Neural cell (in vitro differentiated cells): ENCODE results near the gene TBX15. TPM values are rescaled to one million over a fixed set of nuclear protein-coding genes. Genes with fewer than 3 reads are reported as not detected.
"Not testable (repeated sequence)": the region's sequence is repeated elsewhere in the genome, so short reads cannot be mapped to it uniquely, and the experiment has no call there.

Experiments used
- H2AFZ ChIP-seq: fragments of 200-600, 300-800 bp; sonication (generic), shearing (Covaris generic); 2 replicates; pipeline ENCODE4 v1.6.0; 2014; ENCODE audit warnings: low read depth, mild to moderate bottlenecking, antibody characterized with exemption, low read length, moderate library complexity
- H3F3A ChIP-seq: fragments of 200-600 bp; shearing (Covaris generic); 2 replicates; pipeline ENCODE4 v1.6.1; 2016; ENCODE audit warnings: mild to moderate bottlenecking, moderate library complexity, mixed read lengths, antibody characterized with exemption, low read length; ENCODE audit not compliant: insufficient read depth, poor library complexity, severe bottlenecking
- H3K27ac ChIP-seq: fragments of 200-600, 300-800 bp; sonication (generic), shearing (Covaris generic); 2 replicates; pipeline ENCODE4 v1.5.1; 2014; ENCODE audit warnings: mild to moderate bottlenecking, low read length, moderate library complexity
- H3K27me3 ChIP-seq: fragments of 300-800, 200-600 bp; sonication (generic), shearing (Covaris generic); 2 replicates; pipeline ENCODE4 v1.6.0; 2014; ENCODE audit warnings: mild to moderate bottlenecking, low read depth, low read length, moderate library complexity; ENCODE audit not compliant: insufficient read depth
- H3K36me3 ChIP-seq: fragments of 300-800, 200-600 bp; sonication (generic), shearing (Covaris generic); 2 replicates; pipeline ENCODE4 v1.5.1; 2014; ENCODE audit warnings: mild to moderate bottlenecking, antibody characterized with exemption, low read length, moderate library complexity; ENCODE audit not compliant: insufficient read depth
- H3K4me2 ChIP-seq: fragments of 300-800, 200-600 bp; sonication (generic), shearing (Covaris generic); 2 replicates; pipeline ENCODE4 v1.6.0; 2014; ENCODE audit warnings: mild to moderate bottlenecking, low read length
- H3K4me3 ChIP-seq: fragments of 300-800, 200-600 bp; sonication (generic), shearing (Covaris generic); 2 replicates; pipeline ENCODE4 v1.5.1; 2014; ENCODE audit warnings: mild to moderate bottlenecking, low read length, moderate library complexity
- H3K79me2 ChIP-seq: fragments of 200-600 bp; shearing (Covaris generic); replicated peaks from 2 replicates; pipeline ENCODE4 v1.6.0; 2014; ENCODE audit warnings: mild to moderate bottlenecking, low read length, moderate library complexity; ENCODE audit not compliant: insufficient read depth
- H3K9ac ChIP-seq: fragments of 300-800, 200-600 bp; sonication (generic), shearing (Covaris generic); 2 replicates; pipeline ENCODE4 v1.6.1; 2016; ENCODE audit warnings: mild to moderate bottlenecking, low read length, mixed read lengths
- H3K9me2 ChIP-seq: fragments of 200-600 bp; shearing (Covaris generic); 2 replicates; pipeline ENCODE4 v1.6.1; 2016; ENCODE audit warnings: mild to moderate bottlenecking, low read length, mixed read lengths; ENCODE audit not compliant: insufficient read depth
- H3K9me3 ChIP-seq: fragments of 200-600, 300-800 bp; sonication (generic), shearing (Covaris generic); 2 replicates; pipeline ENCODE4 v1.6.1; 2016; ENCODE audit warnings: mild to moderate bottlenecking, mixed run types, low read length, moderate library complexity, mixed read lengths
- H4K20me1 ChIP-seq: fragments of 200-600 bp; shearing (Covaris generic); 2 replicates; pipeline ENCODE4 v1.6.1; 2016; ENCODE audit warnings: mild to moderate bottlenecking, mixed run types; ENCODE audit not compliant: insufficient read depth
- EP300 ChIP-seq: fragments of 450-650 bp; conservative IDR thresholded peaks from 2 replicates; pipeline ENCODE4 v1.6.1; 2014; ENCODE audit warnings: antibody characterized with exemption, mild to moderate bottlenecking, moderate library complexity; ENCODE audit not compliant: poor library complexity, severe bottlenecking
- EZH2 ChIP-seq: fragments of 200-600, 300-800 bp; shearing (Covaris generic), sonication (generic); IDR thresholded peaks from 2 replicates; pipeline ENCODE4 v1.6.1; 2014; ENCODE audit warnings: antibody characterized with exemption, low read length, borderline replicate concordance, mild to moderate bottlenecking; ENCODE audit not compliant: insufficient read depth, poor library complexity, severe bottlenecking
- MXI1 ChIP-seq: fragments of 450-650 bp; conservative IDR thresholded peaks from 2 replicates; pipeline ENCODE4 v1.6.1; 2014; ENCODE audit warnings: antibody characterized with exemption, mild to moderate bottlenecking; ENCODE audit not compliant: poor library complexity, severe bottlenecking
- POLR2AphosphoS5 ChIP-seq: IDR thresholded peaks from 2 replicates; pipeline ENCODE4 v1.6.1; 2012
- RAD21 ChIP-seq: fragments of 450-650 bp; conservative IDR thresholded peaks from 2 replicates; pipeline ENCODE4 v1.6.1; 2014; ENCODE audit warnings: antibody characterized with exemption, mild to moderate bottlenecking, moderate library complexity
- SMC3 ChIP-seq: fragments of 450-650 bp; conservative IDR thresholded peaks from 2 replicates; pipeline ENCODE4 v1.6.1; 2014; ENCODE audit warnings: antibody characterized with exemption, mild to moderate bottlenecking, moderate library complexity; ENCODE audit not compliant: poor library complexity
- TAF1 ChIP-seq: IDR thresholded peaks from 2 replicates; pipeline ENCODE4 v1.6.1; 2012; ENCODE audit warnings: low read depth
- polyA plus RNA-seq: library from polyadenylated mRNA; depleted of rRNA; stranded (reverse); fragments of >200 nt; gene quantifications from 2 replicates; pipeline ENCODE4 v1.2.3, GENCODE V29; 2014
- TF ChIP-seq, protein P1 (sequence below): IDR thresholded peaks from 2 replicates; pipeline ENCODE4 v1.6.1; 2012; ENCODE audit warnings: borderline replicate concordance
- TF ChIP-seq, protein P2 (sequence below): fragments of 450-650 bp; IDR thresholded peaks from 2 replicates; pipeline ENCODE4 v1.5.1; 2014; ENCODE audit warnings: antibody characterized with exemption, mild to moderate bottlenecking, moderate library complexity; ENCODE audit not compliant: poor library complexity, severe bottlenecking

TBX15 gene
- polyA plus RNA-seq, 1 donor from 2014 or later = 0.10 TPM

DNA sequence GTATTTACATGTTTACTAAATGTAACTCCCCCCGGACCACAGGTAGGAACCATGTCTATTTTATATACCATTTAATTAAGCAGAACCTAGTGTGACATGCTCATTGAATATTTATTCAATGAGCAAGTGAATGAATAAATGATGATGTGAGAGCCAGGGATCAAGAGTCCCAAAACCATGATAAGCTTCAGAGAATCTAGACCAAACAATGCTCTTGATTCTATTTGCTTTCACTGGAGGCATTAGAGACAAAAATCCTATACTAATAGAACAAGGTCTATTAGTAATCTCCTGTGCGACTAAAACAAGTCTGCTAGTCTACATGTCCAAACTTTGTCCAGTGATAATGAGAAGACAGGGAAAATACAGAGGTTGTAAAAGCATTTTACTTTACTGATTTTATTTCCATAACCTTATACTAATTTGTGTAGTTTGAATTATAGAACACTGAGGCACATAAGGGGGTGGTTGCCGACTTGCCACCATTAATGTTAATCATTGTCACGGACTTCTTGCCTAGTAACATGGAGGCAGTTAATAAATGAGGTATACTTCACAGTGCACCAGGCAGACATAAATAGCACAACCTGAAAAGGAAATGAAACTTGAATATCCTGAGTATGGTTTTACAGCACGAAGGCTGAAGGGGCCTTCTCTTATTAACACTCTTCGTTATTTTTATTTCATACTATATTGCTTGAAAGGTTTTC, 69.8 kb downstream of the TBX15 start:
- H3K9me3 ChIP-seq = no peaks in the 10 kb centered on the region
- no peaks in the 10 kb centered on the region for H3K9me2 ChIP-seq
- no peak overlapping the region for H3K4me3 ChIP-seq
- H3K27ac ChIP-seq = no peak overlapping the region
- H3F3A ChIP-seq = no peaks in the 10 kb centered on the region
- TF ChIP-seq EP300 (no peak), EZH2 (no peak), MXI1 (no peak), SMC3 (no peak), POLR2AphosphoS5 (no peak), TAF1 (no peak), RAD21 (no peak)
- TF ChIP-seq, protein P1, sequence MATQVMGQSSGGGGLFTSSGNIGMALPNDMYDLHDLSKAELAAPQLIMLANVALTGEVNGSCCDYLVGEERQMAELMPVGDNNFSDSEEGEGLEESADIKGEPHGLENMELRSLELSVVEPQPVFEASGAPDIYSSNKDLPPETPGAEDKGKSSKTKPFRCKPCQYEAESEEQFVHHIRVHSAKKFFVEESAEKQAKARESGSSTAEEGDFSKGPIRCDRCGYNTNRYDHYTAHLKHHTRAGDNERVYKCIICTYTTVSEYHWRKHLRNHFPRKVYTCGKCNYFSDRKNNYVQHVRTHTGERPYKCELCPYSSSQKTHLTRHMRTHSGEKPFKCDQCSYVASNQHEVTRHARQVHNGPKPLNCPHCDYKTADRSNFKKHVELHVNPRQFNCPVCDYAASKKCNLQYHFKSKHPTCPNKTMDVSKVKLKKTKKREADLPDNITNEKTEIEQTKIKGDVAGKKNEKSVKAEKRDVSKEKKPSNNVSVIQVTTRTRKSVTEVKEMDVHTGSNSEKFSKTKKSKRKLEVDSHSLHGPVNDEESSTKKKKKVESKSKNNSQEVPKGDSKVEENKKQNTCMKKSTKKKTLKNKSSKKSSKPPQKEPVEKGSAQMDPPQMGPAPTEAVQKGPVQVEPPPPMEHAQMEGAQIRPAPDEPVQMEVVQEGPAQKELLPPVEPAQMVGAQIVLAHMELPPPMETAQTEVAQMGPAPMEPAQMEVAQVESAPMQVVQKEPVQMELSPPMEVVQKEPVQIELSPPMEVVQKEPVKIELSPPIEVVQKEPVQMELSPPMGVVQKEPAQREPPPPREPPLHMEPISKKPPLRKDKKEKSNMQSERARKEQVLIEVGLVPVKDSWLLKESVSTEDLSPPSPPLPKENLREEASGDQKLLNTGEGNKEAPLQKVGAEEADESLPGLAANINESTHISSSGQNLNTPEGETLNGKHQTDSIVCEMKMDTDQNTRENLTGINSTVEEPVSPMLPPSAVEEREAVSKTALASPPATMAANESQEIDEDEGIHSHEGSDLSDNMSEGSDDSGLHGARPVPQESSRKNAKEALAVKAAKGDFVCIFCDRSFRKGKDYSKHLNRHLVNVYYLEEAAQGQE = no peak
- TF ChIP-seq, protein P2, sequence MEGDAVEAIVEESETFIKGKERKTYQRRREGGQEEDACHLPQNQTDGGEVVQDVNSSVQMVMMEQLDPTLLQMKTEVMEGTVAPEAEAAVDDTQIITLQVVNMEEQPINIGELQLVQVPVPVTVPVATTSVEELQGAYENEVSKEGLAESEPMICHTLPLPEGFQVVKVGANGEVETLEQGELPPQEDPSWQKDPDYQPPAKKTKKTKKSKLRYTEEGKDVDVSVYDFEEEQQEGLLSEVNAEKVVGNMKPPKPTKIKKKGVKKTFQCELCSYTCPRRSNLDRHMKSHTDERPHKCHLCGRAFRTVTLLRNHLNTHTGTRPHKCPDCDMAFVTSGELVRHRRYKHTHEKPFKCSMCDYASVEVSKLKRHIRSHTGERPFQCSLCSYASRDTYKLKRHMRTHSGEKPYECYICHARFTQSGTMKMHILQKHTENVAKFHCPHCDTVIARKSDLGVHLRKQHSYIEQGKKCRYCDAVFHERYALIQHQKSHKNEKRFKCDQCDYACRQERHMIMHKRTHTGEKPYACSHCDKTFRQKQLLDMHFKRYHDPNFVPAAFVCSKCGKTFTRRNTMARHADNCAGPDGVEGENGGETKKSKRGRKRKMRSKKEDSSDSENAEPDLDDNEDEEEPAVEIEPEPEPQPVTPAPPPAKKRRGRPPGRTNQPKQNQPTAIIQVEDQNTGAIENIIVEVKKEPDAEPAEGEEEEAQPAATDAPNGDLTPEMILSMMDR = no peak
- H3K79me2 ChIP-seq = no peaks in the 10 kb centered on the region
- no peak overlapping the region for H3K4me2 ChIP-seq
- H3K9ac ChIP-seq = no peak overlapping the region
- no peaks in the 10 kb centered on the region for H3K27me3 ChIP-seq
- no peaks in the 10 kb centered on the region for H3K36me3 ChIP-seq
- no peaks in the 10 kb centered on the region for H4K20me1 ChIP-seq
- no peak overlapping the region for H2AFZ ChIP-seq

DNA sequence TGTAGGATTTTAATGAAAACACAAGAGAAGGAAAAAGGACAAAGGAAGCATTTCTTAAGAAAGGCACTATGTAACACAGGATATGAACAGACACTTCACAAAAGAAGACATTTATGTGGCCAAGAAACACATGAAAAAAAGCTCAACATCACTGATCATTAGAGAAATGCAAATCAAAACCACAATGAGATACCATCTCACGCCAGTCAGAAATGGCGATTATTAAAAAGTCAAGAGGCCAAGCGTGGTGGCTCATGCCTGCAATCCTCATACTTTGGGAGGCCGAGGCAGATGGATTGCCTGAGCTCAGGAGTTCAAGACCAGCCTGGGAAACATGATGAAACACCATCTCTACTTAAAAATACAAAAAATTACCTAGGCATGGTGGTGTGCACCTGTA, 71.8 kb downstream of the TBX15 start:
- not testable (repeated sequence) for H3F3A ChIP-seq, H3K36me3 ChIP-seq, H3K9ac ChIP-seq, H3K27ac ChIP-seq, H3K9me3 ChIP-seq, H4K20me1 ChIP-seq, H2AFZ ChIP-seq, H3K79me2 ChIP-seq, H3K4me2 ChIP-seq, H3K4me3 ChIP-seq, H3K27me3 ChIP-seq, H3K9me2 ChIP-seq
